IPS DF 19.7 (cell line): ENCODE data around the gene TAF1C.
"Not testable (repeated sequence)": the region's sequence is repeated elsewhere in the genome, so short reads cannot be mapped to it uniquely, and the experiment has no call there.

Source experiments
- DNase-seq: peaks from one replicate; pipeline ENCODE4 v3.0.0-alpha.2; 2013; ENCODE audit warnings: low read depth, low spot score

Gene TAF1C

GRCh38 chr16:84209989-84210388, 23.1 kb upstream of the TAF1C start:
- DNase-seq = no peak

GRCh38 chr16:84207879-84208278, 21.0 kb upstream of the TAF1C start:
- no peak for DNase-seq

- DNase-seq = no peak
Observed at GRCh38 chr16:84207251-84207650, 20.4 kb upstream of the TAF1C start.

GRCh38 chr16:84205976-84206691, 19.3 kb upstream of the TAF1C start:
- DNase-seq = no peak

GRCh38 chr16:84205123-84205522, 18.3 kb upstream of the TAF1C start:
- DNase-seq = not testable (repeated sequence)

- not testable (repeated sequence) for DNase-seq
Observed at GRCh38 chr16:84204551-84204950, 17.7 kb upstream of the TAF1C start.

GRCh38 chr16:84199861-84200260, 13.0 kb upstream of the TAF1C start:
- DNase-seq = no peak

- DNase-seq = no peak
Observed at GRCh38 chr16:84199097-84199496, 12.2 kb upstream of the TAF1C start.

- DNase-seq = no peak
Observed at GRCh38 chr16:84198401-84198800, 11.5 kb upstream of the TAF1C start.

- no peak for DNase-seq
Observed at GRCh38 chr16:84197466-84198128, 10.7 kb upstream of the TAF1C start.

- no peak for DNase-seq
Observed at GRCh38 chr16:84196727-84197394, 10.0 kb upstream of the TAF1C start.

GRCh38 chr16:84196101-84196500, 9.2 kb upstream of the TAF1C start:
- no peak for DNase-seq

- no peak for DNase-seq
Observed at GRCh38 chr16:84195201-84196093, 8.6 kb upstream of the TAF1C start.

- DNase-seq = no peak
Observed at GRCh38 chr16:84194470-84195200, 7.8 kb upstream of the TAF1C start.

GRCh38 chr16:84194018-84194417, 7.2 kb upstream of the TAF1C start:
- no peak for DNase-seq

- no peak for DNase-seq
Observed at GRCh38 chr16:84193480-84193879, 6.6 kb upstream of the TAF1C start.

- no peak for DNase-seq
Observed at GRCh38 chr16:84191466-84191865, 4.6 kb upstream of the TAF1C start.

- peak; percentile 47 for DNase-seq
Observed at GRCh38 chr16:84190731-84191388, 4.0 kb upstream of the TAF1C start, which contains the start of gene ADAD2. TSS of gene ADAD2 (plus strand) at chr16:84191157. CDS start at chr16:84191231, 74 bp downstream.

- DNase-seq = no peak
Observed at GRCh38 chr16:84184775-84185174, 2.1 kb downstream of the TAF1C start.

- DNase-seq = no peak
Observed at GRCh38 chr16:84183911-84184591, 2.8 kb downstream of the TAF1C start.
